ENCODE results near the gene LAMC3. TPM values are rescaled to one million over a fixed set of nuclear protein-coding genes. Genes with fewer than 3 reads are reported as not detected.

LAMC3 gene
- total RNA-seq, 4 donors from 2014 or later = 0.82 to 6.6 (median 3.9) TPM

GRCh38 chr9:130986356-130986965 is 22.5 kb upstream of the LAMC3 start:
- 58 to 63% methylated on average over 3 to 24 of the region's 24 CpGs for WGBS, 2 donors (ENCODE audit: low coverage in 1 of 2)
- H3K4me1 ChIP-seq = no peaks in the 10 kb centered on the region
- no peaks in the 10 kb centered on the region for H3K9me3 ChIP-seq
- intact Hi-C loops (cut with DNase I; ENCODE audit: low total_unique reads) = no loop called here
- TF ChIP-seq POLR2AphosphoS5 (IDR thresholded peaks at IDR 0.05) = no peak
- no peak overlapping the region for H3K27ac ChIP-seq
- DNase-seq = no peak
- H3K27me3 ChIP-seq = peaks cover 32% of the 10 kb centered on the region
- in situ Hi-C loops (cut with MboI; ENCODE audit: low pct_ligation_motif_present in 1 of 4, low pct_unique_long_range_greater_than_20kb in 1 of 4, low sequenced_read_pairs in 3 of 4) = no loop called here
- H3K36me3 ChIP-seq = no peaks in the 10 kb centered on the region
- H3K4me3 ChIP-seq = no peak overlapping the region

DNA sequence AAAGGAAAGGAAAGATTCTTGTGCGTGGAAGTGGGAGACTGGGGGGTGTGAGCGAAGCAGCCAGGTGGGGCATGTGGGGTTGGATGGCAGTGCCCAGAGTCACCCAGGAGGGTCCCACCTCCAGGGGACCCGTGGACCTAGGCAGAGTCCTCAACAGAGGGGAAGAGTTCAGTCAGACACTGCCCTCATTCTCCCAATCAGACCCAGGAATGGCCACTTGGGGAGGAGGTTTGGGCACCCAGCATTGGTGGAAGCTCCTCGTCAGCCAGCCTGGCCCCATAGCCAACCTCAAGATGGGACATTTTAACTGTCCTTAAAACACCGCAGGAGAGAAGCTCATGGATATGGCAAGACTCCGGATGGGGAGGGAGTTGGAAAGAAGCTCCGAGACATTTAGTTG is 21.9 kb upstream of the LAMC3 start:
- Histone ChIP-seq H3K27me3 (peaks cover 32% of the 10 kb centered on the region), H3K36me3 (no peaks in the 10 kb centered on the region), H3K4me1 (no peaks in the 10 kb centered on the region), H3K27ac (no peak overlapping the region), H3K4me3 (no peak overlapping the region), H3K9me3 (no peaks in the 10 kb centered on the region)
- intact Hi-C loops (cut with DNase I; ENCODE audit: low total_unique reads) (no loop called here), in situ Hi-C loops (cut with MboI; ENCODE audit: low pct_ligation_motif_present in 1 of 4, low pct_unique_long_range_greater_than_20kb in 1 of 4, low sequenced_read_pairs in 3 of 4) (no loop called here)
- no peak for TF ChIP-seq POLR2AphosphoS5 (IDR thresholded peaks at IDR 0.05)
- TF ChIP-seq EP300 (IDR thresholded peaks at IDR 0.05; ENCODE audit: low read depth) = no peak
- TF ChIP-seq POLR2A (IDR thresholded peaks at IDR 0.05) = no peak
- TF ChIP-seq, protein P1, sequence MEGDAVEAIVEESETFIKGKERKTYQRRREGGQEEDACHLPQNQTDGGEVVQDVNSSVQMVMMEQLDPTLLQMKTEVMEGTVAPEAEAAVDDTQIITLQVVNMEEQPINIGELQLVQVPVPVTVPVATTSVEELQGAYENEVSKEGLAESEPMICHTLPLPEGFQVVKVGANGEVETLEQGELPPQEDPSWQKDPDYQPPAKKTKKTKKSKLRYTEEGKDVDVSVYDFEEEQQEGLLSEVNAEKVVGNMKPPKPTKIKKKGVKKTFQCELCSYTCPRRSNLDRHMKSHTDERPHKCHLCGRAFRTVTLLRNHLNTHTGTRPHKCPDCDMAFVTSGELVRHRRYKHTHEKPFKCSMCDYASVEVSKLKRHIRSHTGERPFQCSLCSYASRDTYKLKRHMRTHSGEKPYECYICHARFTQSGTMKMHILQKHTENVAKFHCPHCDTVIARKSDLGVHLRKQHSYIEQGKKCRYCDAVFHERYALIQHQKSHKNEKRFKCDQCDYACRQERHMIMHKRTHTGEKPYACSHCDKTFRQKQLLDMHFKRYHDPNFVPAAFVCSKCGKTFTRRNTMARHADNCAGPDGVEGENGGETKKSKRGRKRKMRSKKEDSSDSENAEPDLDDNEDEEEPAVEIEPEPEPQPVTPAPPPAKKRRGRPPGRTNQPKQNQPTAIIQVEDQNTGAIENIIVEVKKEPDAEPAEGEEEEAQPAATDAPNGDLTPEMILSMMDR (IDR thresholded peaks at IDR 0.05) = no peak
- 68 to 83% methylated on average over 4 to 7 of the region's 7 CpGs for WGBS, 2 donors (ENCODE audit: low coverage in 1 of 2)
- DNase-seq = no peak

GRCh38 chr9:130987738-130988399 is 21.1 kb upstream of the LAMC3 start:
- H3K4me1 ChIP-seq = no peaks in the 10 kb centered on the region
- no peak overlapping the region for H3K4me3 ChIP-seq
- 55 to 59% methylated on average over 6 to 10 of the region's 10 CpGs for WGBS, 2 donors (ENCODE audit: low coverage in 1 of 2)
- no peak for DNase-seq
- intact Hi-C loops (cut with DNase I; ENCODE audit: low total_unique reads) (no loop called here), in situ Hi-C loops (cut with MboI; ENCODE audit: low pct_ligation_motif_present in 1 of 4, low pct_unique_long_range_greater_than_20kb in 1 of 4, low sequenced_read_pairs in 3 of 4) (no loop called here)
- no peaks in the 10 kb centered on the region for H3K36me3 ChIP-seq
- no peak overlapping the region for H3K27ac ChIP-seq
- H3K27me3 ChIP-seq = peaks cover 32% of the 10 kb centered on the region
- TF ChIP-seq EP300 (IDR thresholded peaks at IDR 0.05; ENCODE audit: low read depth) = no peak
- TF ChIP-seq, protein P1 (IDR thresholded peaks at IDR 0.05) = no peak
- TF ChIP-seq POLR2AphosphoS5 (IDR thresholded peaks at IDR 0.05) = no peak
- TF ChIP-seq POLR2A (IDR thresholded peaks at IDR 0.05) = no peak
- no peaks in the 10 kb centered on the region for H3K9me3 ChIP-seq

DNA sequence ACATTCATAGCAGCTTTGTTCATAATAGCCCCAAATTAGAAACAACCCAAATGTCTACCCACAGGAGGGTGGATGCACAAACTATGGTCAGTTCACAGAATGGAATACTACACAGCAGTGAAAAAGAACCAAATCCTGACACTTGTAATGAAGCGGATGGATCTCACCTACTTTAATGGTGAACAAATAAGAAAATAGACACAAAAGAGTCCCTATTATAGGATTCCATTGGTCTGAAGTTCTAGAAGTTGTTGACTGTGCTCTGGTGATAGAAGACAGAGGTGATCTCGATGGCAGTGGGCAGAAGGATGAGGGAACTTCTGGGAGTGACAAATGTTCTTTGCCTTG is 20.6 kb upstream of the LAMC3 start:
- Histone ChIP-seq H3K27me3 (peaks cover 32% of the 10 kb centered on the region), H3K9me3 (no peaks in the 10 kb centered on the region), H3K36me3 (no peaks in the 10 kb centered on the region), H3K27ac (no peak overlapping the region), H3K4me1 (no peaks in the 10 kb centered on the region), H3K4me3 (no peak overlapping the region)
- in situ Hi-C loops (cut with MboI; ENCODE audit: low pct_ligation_motif_present in 1 of 4, low pct_unique_long_range_greater_than_20kb in 1 of 4, low sequenced_read_pairs in 3 of 4) (no loop called here), intact Hi-C loops (cut with DNase I; ENCODE audit: low total_unique reads) (no loop called here)
- TF ChIP-seq EP300 (IDR thresholded peaks at IDR 0.05; ENCODE audit: low read depth) = no peak
- TF ChIP-seq POLR2AphosphoS5 (IDR thresholded peaks at IDR 0.05) = no peak
- TF ChIP-seq, protein P1 (IDR thresholded peaks at IDR 0.05) = no peak
- TF ChIP-seq POLR2A (IDR thresholded peaks at IDR 0.05) = no peak
- 65 to 71% methylated on average over 2 of the region's 2 CpGs for WGBS, 2 donors (ENCODE audit: low coverage in 1 of 2)
- DNase-seq = no peak
